ENCODE data around the gene BSND.

DNA sequence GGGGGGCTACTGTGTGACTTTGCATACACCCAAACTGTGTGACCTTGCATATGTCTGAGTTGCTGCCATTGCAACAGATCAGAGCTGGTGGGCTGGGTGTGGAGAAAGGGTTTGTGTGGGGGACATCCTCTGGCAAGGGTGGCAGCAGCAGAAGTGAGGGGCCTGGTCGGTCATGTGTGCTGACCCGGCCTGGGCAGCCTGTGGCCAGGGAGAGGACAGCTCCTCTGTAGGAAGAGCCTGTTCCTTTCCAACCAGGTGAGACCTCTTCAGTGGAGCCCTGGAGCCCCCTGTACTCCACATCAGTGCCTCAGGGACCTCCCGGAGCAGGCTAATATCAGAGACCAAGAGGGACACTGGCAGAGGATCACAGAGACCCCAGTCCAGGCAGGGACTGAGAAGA is 48.9 kb downstream of the BSND start:
- TF ChIP-seq, protein P1, sequence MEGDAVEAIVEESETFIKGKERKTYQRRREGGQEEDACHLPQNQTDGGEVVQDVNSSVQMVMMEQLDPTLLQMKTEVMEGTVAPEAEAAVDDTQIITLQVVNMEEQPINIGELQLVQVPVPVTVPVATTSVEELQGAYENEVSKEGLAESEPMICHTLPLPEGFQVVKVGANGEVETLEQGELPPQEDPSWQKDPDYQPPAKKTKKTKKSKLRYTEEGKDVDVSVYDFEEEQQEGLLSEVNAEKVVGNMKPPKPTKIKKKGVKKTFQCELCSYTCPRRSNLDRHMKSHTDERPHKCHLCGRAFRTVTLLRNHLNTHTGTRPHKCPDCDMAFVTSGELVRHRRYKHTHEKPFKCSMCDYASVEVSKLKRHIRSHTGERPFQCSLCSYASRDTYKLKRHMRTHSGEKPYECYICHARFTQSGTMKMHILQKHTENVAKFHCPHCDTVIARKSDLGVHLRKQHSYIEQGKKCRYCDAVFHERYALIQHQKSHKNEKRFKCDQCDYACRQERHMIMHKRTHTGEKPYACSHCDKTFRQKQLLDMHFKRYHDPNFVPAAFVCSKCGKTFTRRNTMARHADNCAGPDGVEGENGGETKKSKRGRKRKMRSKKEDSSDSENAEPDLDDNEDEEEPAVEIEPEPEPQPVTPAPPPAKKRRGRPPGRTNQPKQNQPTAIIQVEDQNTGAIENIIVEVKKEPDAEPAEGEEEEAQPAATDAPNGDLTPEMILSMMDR (IDR thresholded peaks at IDR 0.05; ENCODE audit: low read length) = no peak
- TF ChIP-seq EZH2 (IDR thresholded peaks at IDR 0.05; ENCODE audit: borderline replicate concordance, low read length) = no peak
